HG03378 (cell line): Measurements from ENCODE around the gene NOS1AP.

Source experiments
- ATAC-seq: cut with Tn5 transposase; IDR thresholded peaks from one replicate; pipeline ENCODE4 v1.9.1; 2021; ENCODE audit warnings: mild to moderate bottlenecking, moderate library complexity; ENCODE audit not compliant: unreplicated experiment

The NOS1AP gene

DNA sequence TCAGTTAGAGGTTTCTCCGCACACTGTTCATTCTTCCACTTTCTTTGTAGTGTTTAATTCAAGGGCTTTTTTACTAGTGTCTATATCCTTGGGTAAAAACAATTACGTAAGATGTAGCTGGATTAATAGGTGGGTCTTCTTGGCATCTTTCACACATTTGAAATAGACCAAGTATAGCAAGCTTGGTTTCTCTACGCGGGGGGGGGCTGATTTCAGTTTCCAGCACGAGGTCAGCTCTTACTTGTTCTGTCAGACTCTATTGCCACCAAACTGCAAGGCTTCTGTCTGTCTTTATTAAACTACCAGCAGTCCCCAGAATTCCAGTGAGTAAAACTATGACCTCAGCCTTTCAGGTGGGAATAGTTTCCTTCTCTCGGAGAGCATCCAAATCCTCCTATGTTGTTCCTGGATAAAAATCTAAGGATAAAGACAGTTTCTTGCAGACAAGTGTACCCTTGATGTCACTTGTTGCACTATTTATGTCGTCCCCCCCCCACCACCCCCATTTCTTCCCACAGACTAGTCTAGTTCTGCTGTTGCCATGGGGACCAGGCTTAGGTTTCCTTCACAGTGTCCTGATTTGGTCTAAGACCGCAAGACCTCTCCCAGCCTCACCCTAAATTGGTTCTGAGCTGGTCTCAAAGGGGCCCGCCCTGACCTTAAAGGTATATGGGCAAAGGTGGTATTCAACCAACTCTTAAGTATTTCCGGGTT is 290.2 kb downstream of the NOS1AP start:
- ATAC-seq = no peak

DNA sequence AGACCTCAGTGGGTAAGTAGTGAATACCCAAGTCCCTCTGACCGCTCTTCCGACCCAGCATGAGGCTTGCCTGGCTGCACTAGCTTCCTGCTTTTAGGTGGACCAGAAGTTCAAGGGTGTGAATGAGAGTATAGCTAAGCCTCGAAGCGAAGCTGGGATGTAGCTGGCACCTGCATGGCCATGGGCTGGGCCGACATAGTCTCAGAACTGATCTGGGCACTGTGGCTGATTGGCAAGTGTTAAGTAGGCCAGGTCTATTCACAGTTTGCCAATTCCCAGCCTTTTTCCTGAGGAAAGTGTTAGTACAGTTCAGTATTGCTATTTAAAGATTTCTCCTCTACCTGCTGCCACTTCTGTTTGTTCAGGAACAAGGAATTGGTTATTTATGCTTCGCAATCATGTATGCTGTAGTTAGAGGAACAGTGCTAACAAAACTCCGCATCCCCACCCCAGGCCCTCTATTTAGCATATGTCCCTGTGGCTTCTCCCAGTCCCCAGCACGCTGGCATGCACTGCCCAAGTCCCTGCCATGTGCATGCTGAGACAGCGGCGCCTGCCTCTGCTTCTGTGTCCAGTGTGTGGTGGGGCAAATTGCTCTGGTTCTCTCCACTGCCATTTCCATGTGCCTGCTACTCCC is 290.9 kb downstream of the NOS1AP start:
- no peak for ATAC-seq

- ATAC-seq = no peak
These were observed 291.4 kb downstream of the NOS1AP start for GRCh38 chr1:162360874-162361260.

GRCh38 chr1:162361349-162361748 is 291.9 kb downstream of the NOS1AP start:
- peak; percentile 21 for ATAC-seq

GRCh38 chr1:162363823-162364222 is 294.3 kb downstream of the NOS1AP start:
- ATAC-seq = no peak

- ATAC-seq = no peak
These were observed 295.0 kb downstream of the NOS1AP start for GRCh38 chr1:162364498-162364897.

- ATAC-seq = no peak
These were observed 296.0 kb downstream of the NOS1AP start for GRCh38 chr1:162365284-162366020.

DNA sequence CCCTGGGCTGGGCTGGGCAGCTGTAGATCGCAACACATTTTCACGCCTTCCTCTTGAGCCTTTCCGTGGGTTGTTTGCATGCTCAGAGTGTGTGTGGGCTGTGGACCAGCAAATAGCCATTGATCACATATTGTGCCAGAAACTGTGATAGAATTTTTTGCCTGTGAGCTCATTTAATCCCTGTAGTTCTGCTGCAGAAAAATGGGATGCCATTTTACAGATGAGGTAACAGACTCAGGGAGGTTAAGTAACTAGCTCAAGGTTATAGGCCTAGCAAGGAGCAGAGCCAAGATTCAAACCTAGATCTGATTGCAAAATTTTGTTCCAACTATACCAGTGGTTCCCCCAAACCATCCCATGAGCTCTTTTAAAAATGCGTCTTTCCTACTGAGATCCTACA is 296.7 kb downstream of the NOS1AP start:
- ATAC-seq = no peak

DNA sequence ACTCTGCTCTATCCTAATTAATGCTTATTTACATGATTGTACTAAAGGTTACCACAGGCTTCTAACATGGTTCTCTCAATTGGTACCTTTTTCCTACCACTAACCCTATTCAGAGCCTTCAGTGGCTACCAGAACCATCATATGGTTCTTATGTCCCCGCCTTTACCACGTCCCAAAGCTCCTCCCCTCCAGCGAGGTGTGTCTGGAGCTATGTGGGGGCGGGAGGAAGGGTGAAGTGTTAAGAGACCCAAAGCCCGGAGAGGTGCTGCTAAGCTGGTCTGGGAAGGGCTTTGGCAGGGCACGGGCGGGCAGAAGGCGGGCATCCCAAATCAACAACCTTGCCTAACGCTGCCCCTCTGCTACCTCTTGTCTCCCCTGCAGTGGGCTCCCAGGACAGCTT is 297.2 kb downstream of the NOS1AP start:
- ATAC-seq = no peak

- no peak for ATAC-seq
These were observed 297.6 kb downstream of the NOS1AP start for GRCh38 chr1:162367073-162367472.

- ATAC-seq = no peak
These were observed 298.3 kb downstream of the NOS1AP start for GRCh38 chr1:162367772-162368171.

GRCh38 chr1:162368451-162368850 is 299.0 kb downstream of the NOS1AP start:
- no peak for ATAC-seq

GRCh38 chr1:162369571-162369970 is 300.1 kb downstream of the NOS1AP start:
- ATAC-seq = no peak

DNA sequence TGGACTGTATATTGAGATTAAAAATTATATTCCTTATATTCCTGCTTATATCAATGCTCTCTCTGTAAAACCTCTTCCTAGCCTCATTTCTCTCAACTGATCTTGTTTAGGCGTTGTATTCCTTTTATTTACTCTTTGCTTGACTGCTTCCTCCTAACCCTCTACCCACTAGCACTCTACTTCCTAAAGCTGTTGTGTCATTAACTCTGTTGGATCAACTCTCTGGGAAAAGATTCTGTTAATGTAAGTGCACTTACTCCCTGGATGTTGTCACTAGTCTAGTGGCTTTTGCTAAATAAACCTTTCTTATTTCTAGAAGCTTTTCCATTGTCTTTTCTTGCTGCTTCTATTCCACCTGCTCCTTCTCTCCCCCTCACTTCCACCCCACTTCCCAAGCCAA is 300.7 kb downstream of the NOS1AP start:
- ATAC-seq = no peak

DNA sequence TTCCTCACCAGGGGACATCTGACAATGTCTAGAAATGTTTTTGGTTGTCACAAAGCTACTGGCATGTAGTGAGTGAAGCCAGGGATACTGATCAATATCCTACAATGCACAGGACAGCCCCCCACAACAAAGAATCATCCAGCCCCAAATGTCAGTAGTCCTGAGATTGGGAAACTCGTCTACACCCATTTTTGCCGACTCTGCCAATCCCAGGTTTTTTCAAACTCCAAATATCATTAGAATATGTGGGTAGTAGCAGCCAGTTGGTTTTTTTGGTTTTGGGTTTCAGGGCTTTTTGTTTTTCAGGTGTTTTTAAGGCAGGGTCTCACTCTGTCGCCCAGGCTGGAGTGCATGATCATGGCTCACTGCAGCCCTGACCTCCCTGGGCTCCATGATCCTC is 301.2 kb downstream of the NOS1AP start:
- no peak for ATAC-seq

GRCh38 chr1:162371611-162372010 is 302.1 kb downstream of the NOS1AP start:
- no peak for ATAC-seq

- no peak for ATAC-seq
These were observed 302.9 kb downstream of the NOS1AP start for GRCh38 chr1:162372159-162373071.

GRCh38 chr1:162373072-162373427 is 303.6 kb downstream of the NOS1AP start:
- ATAC-seq = no peak

DNA sequence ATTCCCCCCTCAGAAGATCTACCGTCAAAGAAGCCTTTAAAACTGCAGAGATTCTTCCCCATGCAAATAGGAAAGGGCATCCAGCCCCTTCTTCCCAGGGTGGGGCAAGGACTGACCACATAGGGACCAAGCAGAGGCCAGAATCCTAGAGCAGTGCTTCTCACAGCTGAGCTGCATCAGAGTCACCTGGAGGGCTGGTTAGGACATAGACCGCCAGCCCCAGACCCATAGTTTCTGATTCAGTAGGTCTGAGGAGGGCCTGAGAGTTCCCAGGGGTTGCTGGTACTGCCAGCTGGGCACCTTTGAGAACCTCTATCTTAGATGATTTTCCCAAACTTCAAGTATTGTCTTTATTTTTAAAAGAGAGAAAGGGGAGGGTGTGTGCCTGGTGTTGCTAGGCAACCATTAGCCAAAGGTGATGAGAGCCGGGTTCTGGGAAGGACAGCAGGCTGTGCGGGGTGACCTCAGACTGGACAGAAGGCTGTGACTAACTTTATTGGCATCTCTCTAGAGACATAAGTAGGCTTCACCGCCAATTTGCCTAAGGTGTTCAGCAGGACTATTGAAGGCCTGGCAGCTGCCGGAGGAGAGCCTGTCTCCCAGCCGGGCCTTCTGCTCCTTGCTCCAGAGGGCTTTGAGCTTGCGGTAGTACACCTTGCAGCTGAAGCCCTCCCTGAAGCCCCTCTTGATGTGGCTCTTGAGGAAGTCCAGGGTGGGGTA is 304.2 kb downstream of the NOS1AP start:
- ATAC-seq = no peak

- no peak for ATAC-seq
These were observed 304.9 kb downstream of the NOS1AP start for GRCh38 chr1:162374406-162374805.
